OCI-LY1 (cell line): ENCODE results near the gene ZNF619.
A peak's percentile ranks its signal among the peaks of the same experiment; 100 is the strongest.
"Not testable (repeated sequence)": the region's sequence is repeated elsewhere in the genome, so short reads cannot be mapped to it uniquely, and the experiment has no call there.

Experiments
- H2AFZ ChIP-seq: fragments of 200-600 bp; sonication (generic), shearing (Covaris generic); 2 replicates; pipeline ENCODE4 v1.6.0; 2014; ENCODE audit warnings: antibody characterized with exemption, mild to moderate bottlenecking, low read length
- H3F3A ChIP-seq: fragments of 200-600 bp; sonication (generic), shearing (Covaris generic); 2 replicates; pipeline ENCODE4 v1.6.0; 2014; ENCODE audit warnings: mild to moderate bottlenecking, antibody characterized with exemption, low read length, moderate library complexity; ENCODE audit not compliant: insufficient read depth
- H3K27ac ChIP-seq: fragments of 200-600 bp; sonication (generic); 2 replicates; pipeline ENCODE4 v1.5.1; 2014; ENCODE audit warnings: low read length, mixed run types, mild to moderate bottlenecking, low read depth; ENCODE audit not compliant: poor library complexity, severe bottlenecking
- H3K27me3 ChIP-seq: fragments of 200-600 bp; sonication (generic); 2 replicates; pipeline ENCODE4 v1.6.0; 2014; ENCODE audit warnings: antibody characterized with exemption, mild to moderate bottlenecking, low read length, moderate library complexity; ENCODE audit not compliant: insufficient read depth
- H3K36me3 ChIP-seq: fragments of 200-600 bp; sonication (generic); 2 replicates; pipeline ENCODE4 v1.6.1; 2014; ENCODE audit warnings: mild to moderate bottlenecking, antibody characterized with exemption, low read length, moderate library complexity, mixed read lengths; ENCODE audit not compliant: insufficient read depth
- H3K4me1 ChIP-seq: fragments of 200-600 bp; sonication (generic); 2 replicates; pipeline ENCODE4 v1.5.1; 2014; ENCODE audit warnings: mild to moderate bottlenecking, low read length, moderate library complexity; ENCODE audit not compliant: insufficient read depth, severe bottlenecking
- H3K4me2 ChIP-seq: fragments of 200-600 bp; sonication (generic), shearing (Covaris generic); 2 replicates; pipeline ENCODE4 v1.6.1; 2014; ENCODE audit warnings: low read length
- H3K4me3 ChIP-seq: fragments of 200-600 bp; sonication (generic); 2 replicates; pipeline ENCODE4 v1.5.1; 2014; ENCODE audit warnings: low read length, low read depth, mild to moderate bottlenecking, mixed read lengths; ENCODE audit not compliant: poor library complexity, severe bottlenecking
- H3K79me2 ChIP-seq: fragments of 200-600 bp; shearing (Covaris generic); 2 replicates; pipeline ENCODE4 v1.6.1; 2016; ENCODE audit warnings: mixed run types, low read length, mixed read lengths; ENCODE audit not compliant: insufficient read depth
- H3K9ac ChIP-seq: fragments of 200-600 bp; sonication (generic), shearing (Covaris generic); 2 replicates; pipeline ENCODE4 v1.6.1; 2014; ENCODE audit warnings: mild to moderate bottlenecking, low read length, mixed read lengths
- H3K9me2 ChIP-seq: fragments of 200-600 bp; sonication (generic), shearing (Covaris generic); 2 replicates; pipeline ENCODE4 v1.6.1; 2014; ENCODE audit warnings: low read depth, mild to moderate bottlenecking, low read length, mixed read lengths
- H3K9me3 ChIP-seq: fragments of 200-600 bp; shearing (Covaris generic); 2 replicates; pipeline ENCODE4 v1.6.1; 2014; ENCODE audit warnings: low read length, mixed read lengths
- H4K20me1 ChIP-seq: fragments of 200-600 bp; sonication (generic), shearing (Covaris generic); 2 replicates; pipeline ENCODE4 v1.6.0; 2016; ENCODE audit warnings: mild to moderate bottlenecking, low read length; ENCODE audit not compliant: insufficient read depth
- CTCF ChIP-seq: fragments of 200-600 bp; sonication (generic), shearing (Covaris generic); IDR thresholded peaks from 2 replicates; pipeline ENCODE4 v1.5.1; 2017; ENCODE audit warnings: mild to moderate bottlenecking, antibody characterized with exemption, low read length, moderate library complexity, mixed read lengths
- EZH2 ChIP-seq: fragments of 200-600 bp; sonication (generic), shearing (Covaris generic); IDR thresholded peaks from 2 replicates; pipeline ENCODE4 v1.8.0; 2017; ENCODE audit warnings: borderline replicate concordance, mixed run types, mild to moderate bottlenecking, antibody characterized with exemption, low read length, moderate library complexity, mixed read lengths

The ZNF619 gene

DNA sequence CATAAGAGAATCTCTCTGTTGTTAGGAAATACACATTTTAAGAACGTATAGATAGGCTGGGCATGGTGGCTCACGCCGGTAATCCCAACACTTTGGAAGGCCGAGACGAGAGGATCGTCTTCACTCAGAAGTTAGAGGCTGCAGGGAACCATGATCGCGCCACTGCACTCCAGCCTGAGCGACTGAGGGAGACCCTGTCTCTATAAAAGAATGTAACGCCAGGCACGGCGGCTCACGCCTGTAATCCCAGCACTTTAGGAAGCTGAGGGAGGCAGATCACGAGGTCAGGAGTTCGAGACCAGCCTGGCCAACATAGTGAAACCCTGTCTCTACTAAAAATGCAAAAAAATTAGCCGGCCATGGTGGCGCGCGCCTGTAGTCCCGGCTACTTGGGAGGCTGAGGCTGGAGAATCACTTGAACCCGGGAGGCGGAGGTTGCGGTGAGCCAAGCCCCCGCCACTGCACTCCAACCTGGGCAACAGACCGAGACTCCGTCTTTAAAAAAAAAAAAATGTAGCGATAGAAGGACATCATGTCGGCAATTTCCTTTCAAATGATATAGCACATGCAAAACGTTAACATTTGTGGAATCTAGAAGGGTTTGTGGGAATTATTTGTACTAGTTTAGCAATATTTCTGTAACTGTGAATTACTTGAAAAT, 20.5 kb upstream of the ZNF619 start:
- Histone ChIP-seq H3K27me3 (no peaks in the 10 kb centered on the region), H3K79me2 (peaks cover 20% of the 10 kb centered on the region), H3F3A (0 out of 2 replicates have a peak, but pooled peaks cover 3% of the 10 kb centered on the region), H3K36me3 (peaks cover 41% of the 10 kb centered on the region), H3K9me2 (no peaks in the 10 kb centered on the region), H3K4me3 (peak overlapping the region; percentile 99), H3K9ac (peak overlapping the region; percentile 99), H3K4me1 (peaks cover 53% of the 10 kb centered on the region), H3K27ac (peak overlapping the region; percentile 72), H3K9me3 (no peaks in the 10 kb centered on the region), H2AFZ (0 out of 2 replicates have a peak overlapping the region, but pooled peaks have one; percentile 29), H3K4me2 (peak overlapping the region; percentile 81), H4K20me1 (no peaks in the 10 kb centered on the region)
- TF ChIP-seq CTCF, result no peak
- TF ChIP-seq EZH2, result no peak

GRCh38 chr3:40456940-40457823, 19.7 kb upstream of the ZNF619 start, which contains the start of gene RPL14:
Gene RPL14 (plus strand): TSS chr3:40457339. CDS start chr3:40457472, 133 bp downstream.
- Histone ChIP-seq H4K20me1 (no peaks in the 10 kb centered on the region), H3F3A (0 out of 2 replicates have a peak, but pooled peaks cover 3% of the 10 kb centered on the region), H3K4me2 (peak within 1 kb of the TSS; percentile 99), H2AFZ (0 out of 2 replicates have a peak within 1 kb of the TSS, but pooled peaks have one; percentile 29), H3K79me2 (peaks cover 20% of the 10 kb centered on the region), H3K4me1 (peaks cover 46% of the 10 kb centered on the region), H3K27ac (peak within 1 kb of the TSS; percentile 72), H3K27me3 (no peaks in the 10 kb centered on the region), H3K4me3 (peak within 1 kb of the TSS; percentile 99), H3K9ac (peak within 1 kb of the TSS; percentile 99), H3K9me3 (no peaks in the 10 kb centered on the region), H3K9me2 (no peaks in the 10 kb centered on the region), H3K36me3 (peaks cover 49% of the 10 kb centered on the region)
- TF ChIP-seq EZH2, result no peak
- TF ChIP-seq CTCF, result no peak

DNA sequence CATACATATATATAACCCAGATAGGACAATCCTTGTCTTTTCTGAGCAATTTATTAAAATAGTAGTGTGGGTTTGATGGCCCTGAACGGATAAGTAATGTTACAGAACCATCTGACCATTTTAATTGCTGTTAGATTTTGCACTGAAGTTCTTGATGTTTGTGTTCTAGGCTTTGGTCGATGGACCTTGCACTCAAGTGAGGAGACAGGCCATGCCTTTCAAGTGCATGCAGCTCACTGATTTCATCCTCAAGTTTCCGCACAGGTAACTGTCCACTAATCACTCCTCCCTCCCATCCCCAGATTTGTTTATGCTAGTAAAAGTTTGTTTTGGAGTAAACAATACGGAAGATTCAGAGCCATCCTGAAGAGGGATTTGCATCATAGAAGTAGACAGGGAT, 18.4 kb upstream of the ZNF619 start:
- Histone ChIP-seq H3K9me2 (no peaks in the 10 kb centered on the region), H3K4me2 (peak overlapping the region; percentile 99), H2AFZ (no peak overlapping the region), H3F3A (0 out of 2 replicates have a peak, but pooled peaks cover 4% of the 10 kb centered on the region), H3K9ac (peak overlapping the region; percentile 99), H3K79me2 (peaks cover 20% of the 10 kb centered on the region), H3K9me3 (no peaks in the 10 kb centered on the region), H3K27me3 (no peaks in the 10 kb centered on the region), H3K4me1 (peaks cover 40% of the 10 kb centered on the region), H3K36me3 (peaks cover 62% of the 10 kb centered on the region), H4K20me1 (no peaks in the 10 kb centered on the region), H3K27ac (no peak overlapping the region), H3K4me3 (peak overlapping the region; percentile 99)
- TF ChIP-seq EZH2, result no peak
- TF ChIP-seq CTCF, result no peak

GRCh38 chr3:40460481-40460880, 16.4 kb upstream of the ZNF619 start:
- not testable (repeated sequence) for H3K27me3 ChIP-seq, H2AFZ ChIP-seq, H4K20me1 ChIP-seq, H3K9ac ChIP-seq, H3K4me2 ChIP-seq, H3K9me3 ChIP-seq, H3F3A ChIP-seq, H3K9me2 ChIP-seq, H3K27ac ChIP-seq, H3K4me3 ChIP-seq
- H3K79me2 ChIP-seq, result peaks cover 20% of the 10 kb centered on the region
- H3K4me1 ChIP-seq, result peaks cover 26% of the 10 kb centered on the region
- peaks cover 82% of the 10 kb centered on the region for H3K36me3 ChIP-seq
